ENCODE measurements around the gene FRMD6.
"Not testable (repeated sequence)": the region's sequence is repeated elsewhere in the genome, so short reads cannot be mapped to it uniquely, and the experiment has no call there.

FRMD6 gene

GRCh38 chr14:51725061-51725460 is 73.4 kb downstream of the FRMD6 start:
- DNase-seq (ENCODE audit: low read depth) = no peak

GRCh38 chr14:51726166-51726899 is 74.6 kb downstream of the FRMD6 start:
- no peak for DNase-seq (ENCODE audit: low read depth)

GRCh38 chr14:51727526-51727925 is 75.8 kb downstream of the FRMD6 start:
- DNase-seq (ENCODE audit: low read depth) = no peak

- DNase-seq (ENCODE audit: low read depth) = no peak
These were observed 78.4 kb downstream of the FRMD6 start for GRCh38 chr14:51730098-51730497.

- DNase-seq (ENCODE audit: low read depth) = no peak
These were observed 79.0 kb downstream of the FRMD6 start for GRCh38 chr14:51730684-51731083.

- DNase-seq (ENCODE audit: low read depth) = no peak
These were observed 80.9 kb downstream of the FRMD6 start for GRCh38 chr14:51732494-51733112.

GRCh38 chr14:51733147-51733546 is 81.4 kb downstream of the FRMD6 start:
- no peak for DNase-seq (ENCODE audit: low read depth)

GRCh38 chr14:51735851-51736250 is 84.1 kb downstream of the FRMD6 start:
- DNase-seq (ENCODE audit: low read depth) = no peak

GRCh38 chr14:51738754-51739153 is 87.0 kb downstream of the FRMD6 start:
- no peak for DNase-seq (ENCODE audit: low read depth)

- no peak for DNase-seq (ENCODE audit: low read depth)
These were observed 91.9 kb downstream of the FRMD6 start for GRCh38 chr14:51743588-51744000.

GRCh38 chr14:51744372-51745130 is 92.8 kb downstream of the FRMD6 start:
- DNase-seq (ENCODE audit: low read depth) = no peak

- not testable (repeated sequence) for DNase-seq (ENCODE audit: low read depth)
These were observed 95.1 kb downstream of the FRMD6 start for GRCh38 chr14:51746823-51747222.

- DNase-seq (ENCODE audit: low read depth) = no peak
These were observed 98.8 kb downstream of the FRMD6 start for GRCh38 chr14:51750542-51750941.

GRCh38 chr14:51751611-51752345 is 100.1 kb downstream of the FRMD6 start:
- DNase-seq (ENCODE audit: low read depth) = not testable (repeated sequence)

GRCh38 chr14:51757756-51758155 is 106.0 kb downstream of the FRMD6 start:
- DNase-seq (ENCODE audit: low read depth) = not testable (repeated sequence)

GRCh38 chr14:51759950-51760349 is 108.2 kb downstream of the FRMD6 start:
- DNase-seq (ENCODE audit: low read depth) = no peak

- DNase-seq (ENCODE audit: low read depth) = not testable (repeated sequence)
These were observed 114.0 kb downstream of the FRMD6 start for GRCh38 chr14:51765726-51766125.

GRCh38 chr14:51766586-51766985 is 114.9 kb downstream of the FRMD6 start:
- not testable (repeated sequence) for DNase-seq (ENCODE audit: low read depth)

- not testable (repeated sequence) for DNase-seq (ENCODE audit: low read depth)
These were observed 117.6 kb downstream of the FRMD6 start for GRCh38 chr14:51769261-51769660.

GRCh38 chr14:51774209-51774608 is 122.5 kb downstream of the FRMD6 start:
- DNase-seq (ENCODE audit: low read depth) = no peak

- no peak for DNase-seq (ENCODE audit: low read depth)
These were observed 124.6 kb downstream of the FRMD6 start for GRCh38 chr14:51776102-51776894.

Data from stimulated activated CD8-positive, alpha-beta memory T cell treated with anti-CD3 and anti-CD28 coated beads, Interleukin-4, amount 100 ng/mL, for 24 hours (primary cell).